ENCODE data around the gene PSG5.
"Not testable (repeated sequence)": the region's sequence is repeated elsewhere in the genome, so short reads cannot be mapped to it uniquely, and the experiment has no call there.

The PSG5 gene

DNA sequence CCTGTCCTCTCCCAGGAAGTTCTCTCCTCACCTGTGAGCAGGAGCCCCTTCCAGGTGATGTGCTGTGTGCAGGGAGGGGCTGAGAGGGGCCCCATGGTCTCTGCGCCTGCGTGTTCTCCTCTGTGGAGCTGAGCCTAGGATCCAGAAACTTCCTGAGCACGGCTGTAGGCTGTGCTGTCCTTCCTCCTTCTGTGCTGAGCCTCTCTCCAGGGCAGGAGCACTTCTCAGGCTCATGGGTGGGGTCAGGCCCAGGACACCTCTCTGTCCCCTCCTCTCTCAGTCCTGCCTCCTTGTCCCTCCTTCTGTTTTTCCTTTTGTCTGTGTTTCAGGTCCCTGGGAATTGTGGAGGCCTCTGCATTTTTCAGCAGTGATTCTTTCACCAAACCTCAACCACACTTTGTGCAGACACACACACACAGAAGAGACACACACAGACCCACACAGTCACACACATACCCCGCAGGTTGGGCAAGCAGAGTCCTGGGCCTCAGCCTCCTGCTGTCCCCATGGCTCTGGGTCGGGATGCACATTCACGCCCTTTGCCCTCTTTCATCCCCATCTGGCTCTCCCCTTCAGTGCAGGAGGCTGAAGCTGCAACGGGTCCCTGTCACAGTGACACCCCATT is at the start of gene PSG5:
PSG5 (minus strand) TSS at position 226 of the 625 bp plus-strand sequence; CDS start at position 95, 131 bp downstream.
- H3K4me3 ChIP-seq (ENCODE audit: low read length); DNase-seq (ENCODE audit: low read depth): not testable (repeated sequence)

DNA sequence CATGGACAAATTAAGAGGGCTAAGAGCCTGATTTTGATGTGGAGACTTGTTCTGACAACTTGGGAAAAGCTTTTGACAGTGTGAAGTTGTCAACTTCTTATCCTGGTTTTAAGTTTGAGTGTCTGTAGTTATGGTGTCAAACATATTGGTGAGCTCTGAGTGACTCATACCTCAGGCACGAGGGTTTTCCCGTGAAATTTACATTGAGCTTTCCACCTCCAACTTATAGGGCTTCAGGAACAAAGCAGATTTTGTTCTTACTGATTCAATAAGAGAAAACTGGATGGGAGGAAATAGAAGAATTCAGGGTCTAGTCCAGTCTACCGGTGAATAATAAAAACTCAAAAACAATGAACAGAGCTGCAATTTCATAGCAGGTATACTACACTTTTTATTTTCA is 49.4 kb upstream of the PSG5 start:
- not testable (repeated sequence) for H3K4me3 ChIP-seq (ENCODE audit: low read length); DNase-seq (ENCODE audit: low read depth)

DNA sequence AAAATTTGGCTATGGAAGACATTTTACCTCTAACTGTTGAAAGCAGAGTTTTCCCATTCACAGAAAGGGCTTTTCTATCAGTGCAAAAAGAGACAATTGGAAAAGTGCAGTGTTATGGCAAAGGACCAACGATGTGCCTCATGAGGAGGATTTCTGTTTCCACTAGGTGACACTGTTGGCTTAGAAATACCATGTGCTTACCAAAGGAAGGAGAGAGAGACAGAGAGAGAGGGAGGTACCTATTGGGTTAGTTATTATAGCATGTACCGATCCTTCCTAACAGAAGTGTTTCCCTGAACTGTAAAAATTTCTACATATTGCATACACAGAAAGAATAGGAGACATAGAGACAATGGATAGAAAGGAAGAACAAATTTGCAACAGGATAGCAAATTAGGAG is 43.0 kb upstream of the PSG5 start:
- H3K4me3 ChIP-seq (ENCODE audit: low read length), result no peak overlapping the region
- no peak for DNase-seq (ENCODE audit: low read depth)
- TF ChIP-seq, protein P1, sequence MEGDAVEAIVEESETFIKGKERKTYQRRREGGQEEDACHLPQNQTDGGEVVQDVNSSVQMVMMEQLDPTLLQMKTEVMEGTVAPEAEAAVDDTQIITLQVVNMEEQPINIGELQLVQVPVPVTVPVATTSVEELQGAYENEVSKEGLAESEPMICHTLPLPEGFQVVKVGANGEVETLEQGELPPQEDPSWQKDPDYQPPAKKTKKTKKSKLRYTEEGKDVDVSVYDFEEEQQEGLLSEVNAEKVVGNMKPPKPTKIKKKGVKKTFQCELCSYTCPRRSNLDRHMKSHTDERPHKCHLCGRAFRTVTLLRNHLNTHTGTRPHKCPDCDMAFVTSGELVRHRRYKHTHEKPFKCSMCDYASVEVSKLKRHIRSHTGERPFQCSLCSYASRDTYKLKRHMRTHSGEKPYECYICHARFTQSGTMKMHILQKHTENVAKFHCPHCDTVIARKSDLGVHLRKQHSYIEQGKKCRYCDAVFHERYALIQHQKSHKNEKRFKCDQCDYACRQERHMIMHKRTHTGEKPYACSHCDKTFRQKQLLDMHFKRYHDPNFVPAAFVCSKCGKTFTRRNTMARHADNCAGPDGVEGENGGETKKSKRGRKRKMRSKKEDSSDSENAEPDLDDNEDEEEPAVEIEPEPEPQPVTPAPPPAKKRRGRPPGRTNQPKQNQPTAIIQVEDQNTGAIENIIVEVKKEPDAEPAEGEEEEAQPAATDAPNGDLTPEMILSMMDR (conservative IDR thresholded peaks at IDR 0.05; ENCODE audit: low read depth, low read length), result no peak

DNA sequence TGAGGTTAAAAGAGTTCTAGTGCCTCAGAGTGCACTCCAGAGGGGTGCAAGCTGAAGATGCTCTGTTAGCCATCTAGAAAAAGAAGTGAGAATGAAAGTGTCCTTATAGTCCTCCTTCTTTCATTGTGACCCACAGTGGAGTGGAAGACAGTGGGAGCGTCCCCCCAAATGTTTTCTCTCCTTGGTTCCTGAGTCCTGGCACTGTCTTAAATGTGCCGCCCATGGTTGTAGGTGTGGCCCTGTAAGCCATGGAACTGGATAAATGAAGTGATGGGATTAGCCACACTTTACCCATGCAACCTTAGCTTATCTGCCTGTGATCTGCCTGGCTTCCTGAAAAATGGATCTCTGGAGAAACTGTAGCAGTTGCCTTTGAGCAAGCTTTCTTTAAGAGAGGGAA is 42.4 kb upstream of the PSG5 start:
- DNase-seq (ENCODE audit: low read depth); H3K4me3 ChIP-seq (ENCODE audit: low read length): not testable (repeated sequence)

DNA sequence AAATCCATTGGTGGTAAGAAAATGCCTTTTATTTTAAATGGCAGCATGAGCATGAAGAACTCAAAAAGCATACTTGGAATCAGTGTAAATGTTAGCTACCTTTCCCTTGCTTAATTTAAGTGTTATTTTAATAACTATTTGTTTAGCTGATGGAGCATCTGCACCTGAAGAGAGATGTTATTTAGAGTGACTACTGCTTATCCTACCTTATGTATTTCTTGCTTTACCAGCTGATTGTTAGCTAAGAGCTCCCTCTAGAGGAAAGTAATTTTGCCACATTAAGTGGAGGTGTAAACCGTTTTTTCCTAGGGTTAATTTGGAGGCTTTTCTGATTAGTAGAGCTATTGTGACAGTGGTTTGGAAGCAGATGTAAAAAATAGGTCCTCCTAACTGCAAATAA is 40.6 kb upstream of the PSG5 start:
- H3K4me3 ChIP-seq (ENCODE audit: low read length); DNase-seq (ENCODE audit: low read depth): not testable (repeated sequence)

DNA sequence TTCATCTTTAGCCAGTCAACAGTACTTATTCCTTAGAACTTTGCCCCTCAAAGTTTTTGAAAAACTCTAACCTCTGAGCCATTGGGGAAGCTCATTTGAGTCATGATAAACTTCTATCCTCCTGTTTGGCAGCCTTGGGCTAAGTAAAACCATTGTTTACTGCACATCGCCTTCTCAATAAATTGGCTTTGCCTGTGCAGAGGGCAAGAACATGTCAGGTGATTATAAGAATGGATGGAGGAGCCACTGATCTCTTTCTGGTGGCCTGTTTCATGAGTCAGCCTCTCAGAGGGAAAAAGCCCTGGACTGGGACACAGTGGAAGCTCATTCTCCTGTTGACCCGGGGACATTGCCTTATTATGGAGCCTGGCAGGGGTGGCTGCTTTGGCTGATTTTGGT is 38.5 kb upstream of the PSG5 start:
- TF ChIP-seq, protein P1 (conservative IDR thresholded peaks at IDR 0.05; ENCODE audit: low read depth, low read length), result no peak
- DNase-seq (ENCODE audit: low read depth), result no peak
- H3K4me3 ChIP-seq (ENCODE audit: low read length), result no peak overlapping the region

DNA sequence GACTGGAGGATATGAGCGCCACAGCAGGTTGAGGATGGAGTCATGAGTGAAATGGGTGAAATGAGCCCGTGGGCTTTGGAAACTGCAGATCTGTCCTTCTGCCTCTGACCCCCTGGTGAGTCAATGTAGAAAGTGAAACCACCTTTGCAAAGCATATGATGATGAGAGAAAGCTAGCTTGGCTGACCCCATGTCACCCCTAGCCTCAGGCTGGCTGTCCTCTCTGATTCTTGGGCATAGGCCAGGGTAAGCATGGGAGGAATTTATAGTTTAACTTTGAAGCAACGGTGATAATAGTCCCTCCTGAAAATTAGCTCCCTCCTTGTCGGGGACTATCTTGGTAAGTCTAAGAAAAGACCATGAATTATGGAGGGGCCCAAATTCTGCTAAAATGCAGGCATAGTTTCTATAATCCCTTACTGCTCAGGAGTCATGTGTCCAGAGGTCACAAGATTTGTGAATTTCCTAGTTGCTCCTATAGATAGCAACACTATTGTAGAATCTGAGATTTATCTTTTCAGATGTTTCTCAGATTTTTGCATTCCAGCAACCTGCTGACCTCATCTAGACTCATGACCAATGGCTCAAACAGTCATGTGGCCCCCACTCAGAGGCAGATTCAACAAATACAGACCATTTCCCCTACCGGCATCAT is 38.0 kb upstream of the PSG5 start:
- DNase-seq (ENCODE audit: low read depth), result peak; percentile 61
- not testable (repeated sequence) for H3K4me3 ChIP-seq (ENCODE audit: low read length)

DNA sequence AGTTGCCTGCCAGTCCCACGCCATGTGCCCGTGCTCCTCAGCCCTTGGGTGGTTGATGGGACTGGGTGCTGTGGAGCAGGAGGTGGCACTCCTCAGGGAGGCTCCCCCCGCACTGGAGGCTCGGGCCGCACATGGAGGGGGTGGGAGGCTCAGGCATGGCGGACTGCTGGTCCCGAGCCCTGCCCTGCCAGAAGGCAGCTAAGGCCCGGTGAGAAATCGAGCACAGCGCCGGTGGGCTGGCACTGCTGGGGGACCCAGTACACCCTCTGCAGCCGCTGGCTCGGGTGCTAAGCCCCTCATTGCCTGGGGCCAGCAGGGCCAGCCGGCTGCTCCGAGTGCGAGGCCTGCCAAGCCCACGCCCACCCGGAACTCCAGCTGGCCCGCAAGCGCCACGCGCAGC is 35.6 kb upstream of the PSG5 start:
- not testable (repeated sequence) for DNase-seq (ENCODE audit: low read depth); H3K4me3 ChIP-seq (ENCODE audit: low read length)

DNA sequence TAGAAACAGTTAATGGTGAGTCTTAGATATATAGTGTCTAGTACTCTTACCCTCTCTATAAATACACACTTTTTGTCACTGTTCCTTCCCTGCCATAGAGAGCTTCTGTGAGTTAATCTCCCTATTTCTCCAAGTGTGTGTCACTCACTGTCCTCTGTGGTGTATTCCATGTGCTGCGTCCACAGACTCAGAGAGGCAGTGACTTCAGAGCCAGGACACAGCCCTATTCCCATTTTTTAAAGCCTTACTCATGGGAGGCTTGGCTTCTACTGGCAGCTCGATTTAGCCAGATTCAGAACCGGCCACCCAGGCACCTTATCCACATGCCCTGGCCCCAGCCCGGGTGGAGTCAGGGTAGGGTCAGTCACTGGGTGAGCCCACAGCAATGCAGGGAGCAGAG is 32.8 kb upstream of the PSG5 start:
- DNase-seq (ENCODE audit: low read depth); H3K4me3 ChIP-seq (ENCODE audit: low read length): not testable (repeated sequence)

DNA sequence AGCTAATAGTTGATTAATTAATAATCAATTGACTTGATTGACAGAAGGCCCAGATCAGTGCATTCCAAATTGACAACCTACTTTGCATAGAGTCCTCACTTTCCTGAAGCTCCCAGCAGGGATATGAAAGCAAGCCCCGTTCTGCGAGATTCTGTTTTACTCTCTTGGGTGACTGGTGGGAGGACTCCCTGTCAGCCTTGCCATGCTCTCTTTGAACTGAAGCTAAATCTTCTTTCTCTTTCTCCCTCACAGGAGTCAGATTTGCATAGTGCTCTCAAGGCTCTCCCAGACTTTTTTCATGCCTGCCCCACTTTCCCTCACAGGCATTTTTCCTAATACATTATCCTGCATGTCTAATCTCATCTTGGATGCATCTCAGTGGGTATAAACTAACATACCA is 29.5 kb upstream of the PSG5 start:
- DNase-seq (ENCODE audit: low read depth), result not testable (repeated sequence)

DNA sequence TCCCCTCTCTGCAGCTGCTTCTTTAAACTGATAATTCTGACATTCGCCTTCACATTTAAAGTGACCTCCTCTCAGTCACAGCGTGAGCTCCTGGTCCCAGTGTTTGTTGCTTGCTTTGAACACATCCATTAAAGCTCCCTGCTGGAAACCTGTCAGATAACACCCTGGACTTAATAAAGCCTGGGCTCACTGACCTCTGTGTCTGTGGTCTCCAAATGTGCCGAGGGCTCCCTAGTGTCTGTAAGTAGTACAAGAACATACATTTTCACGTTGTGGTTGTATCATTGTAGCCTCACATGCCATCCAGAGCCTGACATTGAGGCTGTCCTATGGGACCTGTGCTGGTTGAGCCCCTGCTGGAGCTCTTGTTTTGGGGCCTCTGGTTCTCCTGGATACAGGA is 21.7 kb upstream of the PSG5 start:
- H3K4me3 ChIP-seq (ENCODE audit: low read length), result no peak overlapping the region
- no peak for DNase-seq (ENCODE audit: low read depth)
- TF ChIP-seq, protein P1 (conservative IDR thresholded peaks at IDR 0.05; ENCODE audit: low read depth, low read length), result no peak

More for the DNA sequence above, 29.5 kb upstream of the PSG5 start:
- not testable (repeated sequence) for H3K4me3 ChIP-seq (ENCODE audit: low read length)
